Esophagus muscularis mucosa (tissue), 4 donors: ENCODE measurements around the gene ZNF254. TPM values are rescaled to one million over a fixed set of nuclear protein-coding genes. Genes with fewer than 3 reads are reported as not detected.
A peak's percentile ranks its signal among the peaks of the same experiment; 100 is the strongest.

Experiments
- DNase-seq: peaks from one replicate; pipeline ENCODE4 v3.0.0-alpha.2; 2017; ENCODE audit errors: extremely low spot score
- H3K27ac ChIP-seq, 4 donors: fragments of 200-600 bp; sonication (generic); replicated peaks in 1 of 4; 1 replicate in 3 of 4; 2 replicates in 1 of 4; pipeline ENCODE4 v1.5.1; 2016 to 2019; ENCODE audit warnings: mild to moderate bottlenecking in 1 of 4
- H3K27me3 ChIP-seq, 4 donors: fragments of 200-600 bp; sonication (generic); one replicate each; pipeline versions ENCODE4 v1.5.1 to v1.6.0; 2016 to 2019
- H3K36me3 ChIP-seq, 4 donors: fragments of 200-600 bp; sonication (generic); one replicate each; pipeline ENCODE4 v1.5.1; 2016 to 2019
- H3K4me1 ChIP-seq, 4 donors: fragments of 200-600 bp; sonication (generic); one replicate each; pipeline ENCODE4 v1.5.1; 2016 to 2019
- H3K4me3 ChIP-seq, 4 donors: fragments of 200-600 bp; sonication (generic); 1 replicate in 2 of 4; 2 replicates in 2 of 4; pipeline ENCODE4 v1.5.1; 2016 to 2019; ENCODE audit warnings: mild to moderate bottlenecking in 4 of 4, moderate library complexity in 1 of 4
- H3K9me3 ChIP-seq, 4 donors: fragments of 200-600 bp; sonication (generic); 1 replicate in 3 of 4; 2 replicates in 1 of 4; pipeline ENCODE4 v1.5.1; 2016 to 2019
- CTCF ChIP-seq, 3 experiments: fragments of 200-600 bp in 2 of 3; fragments of 450-650 bp in 1 of 3; sonication (generic) in 2 of 3; IDR thresholded peaks; one replicate each; pipeline ENCODE4 v1.5.1; 2017 to 2019; ENCODE audit warnings: antibody characterized with exemption in 3 of 3, mild to moderate bottlenecking in 2 of 3, moderate library complexity in 1 of 3
- EP300 ChIP-seq: sonication (generic); formaldehyde crosslinking; IDR thresholded peaks from one replicate; pipeline ENCODE4 v1.6.1; 2017; ENCODE audit warnings: antibody characterized with exemption
- POLR2A ChIP-seq: fragments of 450-650 bp; IDR thresholded peaks from one replicate; pipeline ENCODE4 v1.6.1; 2017; ENCODE audit warnings: antibody characterized with exemption, moderate library complexity, mild to moderate bottlenecking, low read depth
- POLR2AphosphoS5 ChIP-seq, 2 donors: sonication (generic); formaldehyde crosslinking; IDR thresholded peaks; one replicate each; pipeline ENCODE4 v1.6.1; 2017; ENCODE audit warnings: antibody characterized with exemption in 2 of 2
- WGBS: methylation state at CpG from one replicate; pipeline ENCODE4 v1.1.5; 2018; 5-methylcytosine and 5-hydroxymethylcytosine counted together
- intact Hi-C: fragments of 100-400 bp; cut with DNase I; formaldehyde crosslinking; loops from one replicate; pipeline ENCODE4 v1.15.1; 2023
- total RNA-seq, 4 donors: library from RNA; depleted of rRNA; stranded (reverse); fragments of >200 nt; gene quantifications; one replicate each; pipeline versions ENCODE4 v1.1.0 to v1.2.1, GENCODE V29; 2016

ZNF254 gene
- total RNA-seq, 4 donors from 2014 or later: 8.1 to 13.7 (median 8.8) TPM

DNA sequence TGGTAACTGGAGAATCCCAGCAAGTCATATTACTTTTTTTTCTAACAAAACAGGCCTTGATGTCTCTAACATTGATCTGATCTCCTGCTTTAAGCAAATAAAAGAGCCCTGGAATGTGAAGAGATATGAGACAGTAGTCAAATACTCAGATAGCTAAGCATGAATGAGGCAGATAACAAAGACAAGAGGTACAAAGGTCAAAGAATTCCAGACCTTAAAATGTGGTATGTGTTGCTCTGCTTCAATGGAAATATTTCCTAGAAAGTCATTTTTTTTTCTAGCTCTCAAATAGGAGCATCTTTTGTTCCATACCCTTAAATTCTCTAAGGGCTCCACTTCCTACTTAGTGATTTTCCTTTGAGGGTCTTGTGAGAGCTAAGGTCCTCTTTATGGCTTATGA is 54.6 kb downstream of the ZNF254 start:
- Histone ChIP-seq H3K27ac (no peak overlapping the region), H3K27me3 (no peaks in the 10 kb centered on the region), H3K36me3 (peaks cover 0 to 26% (median 13%) of the 10 kb centered on the region in 4 donors), H3K4me3 (no peak overlapping the region), H3K9me3 (peaks cover 0 to 54% (median 18%) of the 10 kb centered on the region in 4 donors), H3K4me1 (peaks cover 0 to 11% (median 6%) of the 10 kb centered on the region in 4 donors)
- intact Hi-C loops: no loop called here
- no peak for TF ChIP-seq EP300
- no peak for TF ChIP-seq POLR2A
- no peak for TF ChIP-seq CTCF (IDR thresholded peaks at IDR 0.05)
- no peak for TF ChIP-seq POLR2AphosphoS5 (IDR thresholded peaks at IDR 0.05)
- no peak for DNase-seq

- DNase-seq: no peak
- TF ChIP-seq POLR2A: no peak
- no peak for TF ChIP-seq POLR2AphosphoS5 (IDR thresholded peaks at IDR 0.05)
- no peak for TF ChIP-seq EP300
- no peak for TF ChIP-seq CTCF (IDR thresholded peaks at IDR 0.05)
- Histone ChIP-seq H3K4me1 (peaks cover 0 to 11% (median 6%) of the 10 kb centered on the region in 4 donors), H3K4me3 (no peak overlapping the region), H3K27me3 (no peaks in the 10 kb centered on the region), H3K36me3 (peaks cover 0 to 20% (median 9%) of the 10 kb centered on the region in 4 donors), H3K9me3 (peaks cover 0 to 51% (median 16%) of the 10 kb centered on the region in 4 donors), H3K27ac (no peak overlapping the region)
- intact Hi-C loops: no loop called here
- WGBS: 95% methylated on average over 3 of the region's 3 CpGs
These were observed 55.8 kb downstream of the ZNF254 start for GRCh38 chr19:24142771-24143170.

GRCh38 chr19:24159707-24160106 is 72.7 kb downstream of the ZNF254 start:
- Histone ChIP-seq H3K9me3 (peaks cover 0 to 43% (median 12%) of the 10 kb centered on the region in 4 donors), H3K4me1 (no peaks in the 10 kb centered on the region), H3K36me3 (peaks cover 0 to 12% (median 4%) of the 10 kb centered on the region in 4 donors), H3K27me3 (no peaks in the 10 kb centered on the region), H3K4me3 (no peak overlapping the region), H3K27ac (no peak overlapping the region)
- TF ChIP-seq EP300 (no peak), CTCF (IDR thresholded peaks at IDR 0.05) (peak in 1 of 3 experiments; percentile 28)
- 89% methylated on average over 2 of the region's 2 CpGs for WGBS
- no peak for DNase-seq
- intact Hi-C loops: no loop called here

DNA sequence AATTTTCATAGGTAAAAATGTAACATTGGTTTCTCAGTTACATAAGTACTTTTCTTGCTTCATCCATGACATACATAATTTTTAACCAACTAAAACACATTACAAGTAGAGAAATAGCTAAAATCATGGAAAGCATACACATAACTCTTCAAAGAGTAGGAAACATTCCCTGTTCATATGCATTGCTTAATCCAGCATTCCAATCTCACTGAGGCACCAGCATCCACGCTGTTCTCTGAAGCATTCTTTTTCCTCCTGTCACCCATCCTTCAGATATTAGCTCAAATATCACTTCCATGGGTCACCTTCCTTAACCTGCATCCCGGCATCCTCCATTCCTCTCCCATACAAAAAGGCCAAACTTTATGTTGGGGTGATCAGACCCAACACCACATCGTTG is 79.1 kb downstream of the ZNF254 start:
- Histone ChIP-seq H3K9me3 (peaks cover 0 to 46% (median 6%) of the 10 kb centered on the region in 4 donors), H3K4me3 (no peak overlapping the region), H3K4me1 (no peaks in the 10 kb centered on the region), H3K27ac (no peak overlapping the region), H3K36me3 (peaks cover 0 to 3% (median 0%) of the 10 kb centered on the region in 4 donors), H3K27me3 (no peaks in the 10 kb centered on the region)
- no peak for DNase-seq
- intact Hi-C loops: no loop called here
- whole genome bisulfite sequencing: 88% methylated on average over 3 of the region's 3 CpGs
- TF ChIP-seq POLR2A: no peak
- no peak for TF ChIP-seq POLR2AphosphoS5 (IDR thresholded peaks at IDR 0.05)
- no peak for TF ChIP-seq EP300
- TF ChIP-seq CTCF (IDR thresholded peaks at IDR 0.05): no peak

DNA sequence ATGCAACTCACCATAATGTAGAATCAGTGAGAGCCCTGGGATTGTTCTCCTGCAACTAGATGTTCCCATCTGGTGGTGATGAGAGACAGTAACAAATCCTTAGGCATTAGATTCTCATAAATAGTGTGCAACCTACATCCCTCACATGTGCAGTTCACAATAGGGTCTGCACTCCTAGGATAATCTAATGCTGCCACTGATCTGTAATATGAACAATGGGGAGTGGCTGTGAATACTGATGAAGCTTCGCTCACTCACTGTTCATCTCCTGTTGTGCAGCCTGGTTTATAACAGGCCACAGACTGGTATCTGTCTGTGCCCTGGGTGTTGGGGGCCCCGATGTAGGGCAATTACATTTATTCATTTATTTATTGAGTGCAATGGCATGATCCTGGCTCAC is 86.9 kb downstream of the ZNF254 start:
- no peak for DNase-seq
- H3K36me3 ChIP-seq: peaks cover 0 to 4% (median 2%) of the 10 kb centered on the region in 4 donors
- no peak overlapping the region for H3K27ac ChIP-seq
- H3K4me3 ChIP-seq: no peak overlapping the region
- TF ChIP-seq CTCF (IDR thresholded peaks at IDR 0.05) (no peak), EP300 (no peak), POLR2A (no peak), POLR2AphosphoS5 (IDR thresholded peaks at IDR 0.05) (no peak)
- H3K9me3 ChIP-seq: peaks cover 0 to 46% (median 7%) of the 10 kb centered on the region in 4 donors
- WGBS: 100% methylated on average over 2 of the region's 2 CpGs
- intact Hi-C loops: no loop called here
- H3K27me3 ChIP-seq: no peaks in the 10 kb centered on the region
- no peaks in the 10 kb centered on the region for H3K4me1 ChIP-seq
